Left kidney (tissue), 2 donors: Measurements from ENCODE around the gene MEIOB. TPM values are rescaled to one million over a fixed set of nuclear protein-coding genes. Genes with fewer than 3 reads are reported as not detected.
"Not testable (repeated sequence)": the region's sequence is repeated elsewhere in the genome, so short reads cannot be mapped to it uniquely, and the experiment has no call there.

ENCODE experiments used
- DNase-seq: peaks from one replicate; pipeline ENCODE4 v3.0.0-alpha.2; 2013
- polyA plus RNA-seq: library from polyadenylated mRNA; unstranded; fragments of 120-200 nt; gene quantifications from one replicate; pipeline ENCODE4 v1.2.1, GENCODE V29; 2013; ENCODE audit not compliant: insufficient read length

The MEIOB gene
- polyA plus RNA-seq, 1 donor: 3.2 TPM

DNA sequence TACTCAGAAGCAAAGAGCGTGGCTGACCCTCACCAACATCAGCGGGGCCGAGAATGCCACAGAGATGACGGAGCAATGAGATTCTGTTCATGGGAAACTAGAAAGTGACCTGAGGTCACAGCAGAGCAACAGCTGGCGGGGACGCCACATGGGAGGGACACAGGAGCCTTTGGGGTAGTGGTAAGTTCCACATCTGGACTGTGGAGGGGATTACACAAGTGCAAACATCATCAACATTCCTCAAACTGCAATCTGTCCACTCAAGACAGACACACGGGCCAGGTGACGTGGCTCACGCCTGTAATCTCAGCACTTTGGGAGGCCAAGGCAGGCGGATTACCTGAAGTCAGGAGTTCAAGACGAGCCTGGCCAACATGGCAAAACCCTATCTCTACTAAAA lies 56.5 kb downstream of the MEIOB start:
- no peak for DNase-seq

DNA sequence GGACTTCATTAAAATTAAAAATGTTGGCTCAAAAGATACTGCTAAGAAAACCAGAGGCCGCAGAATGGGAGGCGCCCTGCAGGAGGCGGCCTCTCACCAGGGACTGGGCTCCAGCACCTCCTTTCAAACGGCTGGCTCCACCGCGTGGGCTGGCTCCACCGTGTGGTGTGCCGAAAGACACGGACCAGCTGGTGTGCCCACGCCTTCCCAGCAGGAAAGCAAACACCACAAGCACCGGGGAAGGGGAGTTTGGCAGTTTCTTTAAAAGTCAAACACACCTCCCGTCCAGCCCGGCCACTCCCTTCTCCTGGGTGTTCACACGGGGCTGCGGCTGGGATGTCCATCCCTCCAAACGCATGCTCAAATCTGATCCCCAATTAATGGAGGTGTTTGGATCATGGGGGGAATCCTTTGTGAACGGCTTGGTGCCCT lies 59.2 kb downstream of the MEIOB start:
- no peak for DNase-seq

DNA sequence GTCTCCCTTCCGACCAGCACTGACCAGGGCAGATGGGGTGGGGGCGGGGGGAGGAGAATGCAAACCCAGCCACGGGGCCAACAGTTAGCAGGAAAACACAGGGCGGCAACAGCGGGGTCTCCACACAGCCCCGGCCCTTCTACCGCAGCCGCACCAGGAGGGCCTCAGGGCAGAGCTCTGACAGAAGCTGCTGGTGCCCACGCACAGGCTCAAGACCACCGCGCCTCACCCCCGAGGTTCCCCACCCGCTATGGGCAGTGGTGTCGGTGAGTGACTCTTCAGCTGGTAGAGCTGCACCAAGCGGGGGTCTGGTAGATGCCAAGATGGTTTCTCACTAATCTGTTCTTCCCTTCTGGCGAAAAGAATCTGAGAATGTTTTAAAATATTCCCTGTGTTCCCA lies 61.4 kb downstream of the MEIOB start:
- no peak for DNase-seq

DNA sequence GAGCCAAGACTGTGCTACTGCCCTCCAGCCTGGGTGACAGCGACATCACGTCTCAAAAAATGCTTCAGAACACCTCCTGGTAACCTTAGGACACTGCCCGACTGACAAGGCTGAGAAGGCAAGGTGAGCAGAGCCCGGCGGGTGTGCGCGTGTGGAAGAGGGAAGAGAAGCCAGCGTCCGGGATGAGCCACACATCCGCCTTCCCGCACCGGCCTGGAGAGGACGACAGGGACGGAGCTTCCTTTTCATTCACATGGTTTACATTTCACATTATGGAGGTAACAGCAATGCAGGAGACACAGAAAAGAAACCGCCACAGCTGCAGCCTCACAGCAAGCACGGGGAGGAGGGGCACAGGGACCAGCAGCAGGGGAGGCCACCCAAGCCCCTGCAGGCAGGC lies 61.9 kb downstream of the MEIOB start:
- no peak for DNase-seq

DNA sequence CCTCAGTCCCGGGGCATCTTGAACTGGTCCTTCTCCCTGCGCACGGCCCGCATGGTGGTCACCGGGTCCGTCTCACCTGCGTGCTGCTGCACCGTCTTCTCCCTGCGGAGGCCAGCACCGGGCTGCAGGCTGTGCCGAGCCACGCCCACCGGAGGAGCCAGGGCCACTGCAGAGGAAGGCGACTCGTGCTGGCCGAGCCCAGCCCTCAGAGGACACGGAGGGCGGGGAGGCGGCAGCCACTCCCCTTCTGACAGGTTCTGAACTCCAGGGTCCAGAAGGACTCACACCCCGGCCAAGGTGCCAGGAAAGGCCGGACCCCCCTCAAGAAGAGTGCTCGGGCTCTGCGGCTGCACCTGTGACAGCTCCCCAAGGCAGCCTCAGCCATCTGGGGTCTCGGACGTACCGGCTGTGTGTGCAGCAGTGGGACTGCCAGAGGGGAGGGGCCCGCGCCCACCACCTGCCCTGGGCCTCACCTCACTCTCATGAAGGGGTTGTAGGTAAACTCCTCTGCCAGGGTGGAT lies 62.6 kb downstream of the MEIOB start:
- no peak for DNase-seq

DNA sequence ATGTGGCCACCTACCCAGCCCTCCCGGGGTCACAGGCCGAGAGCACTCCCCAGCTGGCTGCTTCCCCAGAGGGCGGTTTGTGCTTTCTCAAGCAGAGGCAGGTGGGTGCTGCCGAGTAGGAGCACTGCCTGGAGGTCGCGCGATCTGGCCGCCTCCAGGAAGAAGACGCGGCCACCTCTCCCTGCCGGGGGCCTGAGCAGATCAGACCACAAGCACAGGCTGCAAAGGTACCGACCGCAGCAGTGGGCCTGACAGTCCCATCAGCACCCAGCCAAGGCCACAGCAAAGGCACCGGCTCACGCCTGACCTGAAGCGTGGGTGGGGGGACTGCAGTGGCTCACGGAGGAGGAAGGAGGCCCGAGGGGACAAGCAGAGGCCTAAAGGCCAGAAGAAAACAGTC lies 63.3 kb downstream of the MEIOB start:
- DNase-seq: no peak

DNA sequence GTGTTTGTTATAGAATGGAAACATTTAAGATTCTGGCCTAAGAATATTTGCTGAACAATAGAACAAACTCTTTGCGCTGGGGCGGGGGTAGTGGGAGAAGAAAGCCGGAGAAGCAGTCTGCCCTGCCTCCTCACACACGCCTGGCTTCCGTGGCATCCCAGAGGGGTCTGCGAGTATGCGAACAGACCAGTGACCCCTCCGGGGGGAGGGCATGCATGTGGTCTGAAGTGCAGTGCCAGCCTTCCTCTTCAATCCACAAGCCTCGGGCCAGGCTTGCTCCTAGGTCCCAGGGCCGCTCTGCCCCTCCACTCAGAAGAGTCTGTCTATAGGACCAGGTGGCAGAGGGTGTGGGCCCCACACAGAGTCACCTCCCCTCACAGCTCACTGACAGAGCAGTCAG lies 64.3 kb downstream of the MEIOB start:
- DNase-seq: no peak

DNA sequence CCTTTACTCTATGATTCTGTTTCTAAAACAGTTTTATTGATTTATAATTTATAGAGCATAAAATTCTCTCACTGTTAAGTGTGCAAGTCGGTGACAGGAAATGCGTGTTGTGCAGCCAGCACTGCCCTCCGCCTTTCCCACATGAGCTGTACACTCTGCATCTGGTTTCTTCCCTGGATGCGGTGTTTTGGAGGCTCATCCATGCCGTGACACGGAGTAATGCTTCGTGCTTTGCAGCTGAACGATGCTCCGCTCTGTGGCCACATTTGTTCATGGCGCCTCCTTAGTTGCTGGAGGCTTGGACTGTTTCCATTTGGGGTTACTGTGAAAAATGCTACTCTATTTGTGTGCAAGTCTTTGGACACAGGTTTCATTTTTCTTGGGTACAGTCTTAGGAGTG lies 71.3 kb downstream of the MEIOB start:
- no peak for DNase-seq

DNA sequence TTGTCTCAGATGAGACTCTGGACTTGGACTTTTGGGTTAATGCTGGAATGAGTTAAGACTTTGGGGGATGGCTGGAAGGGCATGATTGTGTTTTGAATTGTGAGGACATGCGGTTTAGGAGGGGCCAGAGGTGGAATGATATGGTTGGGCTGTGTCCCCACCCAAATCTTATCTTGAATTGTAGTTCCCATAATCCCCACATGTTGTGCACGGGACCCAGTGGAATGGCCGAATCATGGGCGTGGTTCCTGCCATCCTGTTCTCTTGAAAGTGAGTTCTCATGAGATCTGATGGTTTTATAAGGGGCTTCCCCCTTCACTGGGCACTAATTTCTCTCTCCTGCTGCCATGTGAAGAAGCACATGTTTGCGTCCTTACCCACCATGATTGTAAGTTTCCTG lies 72.7 kb downstream of the MEIOB start:
- DNase-seq: not testable (repeated sequence)

DNA sequence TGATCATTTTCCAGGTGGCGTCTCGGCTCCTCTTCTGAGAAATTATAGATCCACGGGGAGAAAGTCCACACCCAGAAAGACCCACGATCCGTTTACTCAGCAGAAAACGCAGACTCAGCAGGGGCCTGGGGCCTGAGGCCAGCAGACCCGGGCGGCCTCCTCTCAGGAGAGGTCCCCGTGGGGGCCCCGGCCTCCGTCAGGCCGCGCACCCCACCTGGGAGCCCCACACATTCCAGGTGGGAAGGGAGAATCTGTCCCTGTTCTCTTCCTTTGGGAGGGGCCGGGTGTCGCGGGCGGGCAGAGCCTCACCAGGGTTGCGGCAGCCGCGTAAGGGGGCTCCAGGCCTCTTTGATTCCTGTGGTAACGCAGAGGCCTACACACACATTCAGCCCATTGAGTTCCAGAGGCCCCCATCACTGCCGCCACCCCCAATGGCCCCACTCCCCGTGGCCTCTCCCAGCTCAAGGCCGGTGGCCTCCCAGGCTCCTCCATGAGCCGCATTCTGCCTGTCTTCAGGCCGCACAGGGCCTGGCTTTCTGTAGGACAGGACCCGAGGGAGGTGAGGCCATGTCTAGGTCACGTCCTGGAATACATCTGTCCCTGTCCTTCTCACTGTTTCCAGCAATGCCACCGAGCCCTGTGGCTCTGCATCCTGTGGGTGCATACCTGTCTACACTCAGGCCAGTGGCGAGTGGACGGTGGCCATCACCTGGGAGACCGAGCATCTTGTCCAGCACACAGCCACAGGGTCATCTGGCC lies 76.9 kb downstream of the MEIOB start:
- no peak for DNase-seq

DNA sequence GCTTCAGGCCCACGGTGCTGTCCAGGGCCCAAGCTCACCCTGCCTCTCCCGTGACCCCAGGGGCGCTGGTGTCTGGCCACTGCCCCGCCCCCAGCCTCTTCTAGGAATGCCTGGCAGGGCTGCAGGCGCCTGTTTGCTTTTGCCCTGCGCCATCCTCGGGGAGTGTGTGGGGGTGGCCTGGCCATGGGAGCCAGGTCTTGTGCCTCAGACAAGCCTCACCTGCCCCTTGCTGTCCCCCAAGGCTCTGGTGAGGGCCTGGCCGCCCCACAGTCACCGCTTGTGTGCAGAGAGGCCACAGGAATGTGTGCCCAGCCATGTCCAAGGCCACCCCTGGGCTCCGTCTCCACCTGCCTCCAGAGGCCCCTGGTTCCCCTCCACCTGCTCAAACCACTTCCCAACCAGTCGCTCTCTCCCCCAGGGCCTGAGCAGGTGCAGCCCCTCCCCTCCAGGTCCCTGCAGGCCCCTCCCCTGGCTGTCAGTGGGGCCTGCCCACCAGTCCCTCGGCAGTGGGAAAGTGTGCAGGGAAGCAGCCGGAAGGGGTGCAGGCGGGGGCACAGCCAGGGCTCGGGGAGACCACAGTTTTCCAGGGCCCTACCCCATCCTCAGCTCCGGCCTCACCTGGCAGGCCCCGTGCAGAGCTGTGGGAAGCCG lies 77.6 kb downstream of the MEIOB start:
- no peak for DNase-seq

DNA sequence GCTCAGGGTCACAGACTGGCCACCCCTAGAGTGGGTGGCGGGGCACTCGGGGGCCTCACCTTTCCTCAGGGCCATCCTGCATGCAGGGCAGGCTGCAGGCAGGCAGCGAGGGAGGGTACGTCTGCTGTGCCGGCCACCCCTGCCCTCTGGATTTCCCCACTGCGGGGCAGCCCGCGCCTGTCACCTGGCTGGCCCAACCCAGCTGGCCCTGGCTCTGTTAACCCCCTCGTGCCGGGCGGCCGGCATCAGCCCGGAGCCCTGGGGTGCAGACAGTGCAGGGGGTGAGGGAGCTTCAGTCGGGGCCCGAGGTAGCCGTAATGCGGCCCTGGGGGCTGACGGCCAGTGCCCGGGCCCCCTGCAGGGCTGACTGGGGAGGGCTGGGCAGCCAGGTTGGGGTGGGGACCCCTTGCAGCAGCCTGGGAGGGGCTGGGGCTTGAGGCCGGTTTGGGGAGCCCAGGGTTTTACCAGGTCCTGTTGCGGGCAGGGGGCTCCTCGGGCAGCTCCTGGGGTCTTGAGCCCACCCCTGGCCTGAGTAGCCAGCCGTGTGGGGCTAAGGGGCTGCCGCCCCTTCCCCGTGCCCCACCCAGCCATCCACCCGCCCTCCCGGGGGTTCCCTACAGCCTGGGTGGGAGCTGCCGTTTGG lies 78.3 kb downstream of the MEIOB start, which contains the start of gene IGFALS:
TSS of gene IGFALS (minus strand) at position 128 of the 643 bp plus-strand sequence. CDS start at position 75, 53 bp downstream.
- DNase-seq: no peak

DNA sequence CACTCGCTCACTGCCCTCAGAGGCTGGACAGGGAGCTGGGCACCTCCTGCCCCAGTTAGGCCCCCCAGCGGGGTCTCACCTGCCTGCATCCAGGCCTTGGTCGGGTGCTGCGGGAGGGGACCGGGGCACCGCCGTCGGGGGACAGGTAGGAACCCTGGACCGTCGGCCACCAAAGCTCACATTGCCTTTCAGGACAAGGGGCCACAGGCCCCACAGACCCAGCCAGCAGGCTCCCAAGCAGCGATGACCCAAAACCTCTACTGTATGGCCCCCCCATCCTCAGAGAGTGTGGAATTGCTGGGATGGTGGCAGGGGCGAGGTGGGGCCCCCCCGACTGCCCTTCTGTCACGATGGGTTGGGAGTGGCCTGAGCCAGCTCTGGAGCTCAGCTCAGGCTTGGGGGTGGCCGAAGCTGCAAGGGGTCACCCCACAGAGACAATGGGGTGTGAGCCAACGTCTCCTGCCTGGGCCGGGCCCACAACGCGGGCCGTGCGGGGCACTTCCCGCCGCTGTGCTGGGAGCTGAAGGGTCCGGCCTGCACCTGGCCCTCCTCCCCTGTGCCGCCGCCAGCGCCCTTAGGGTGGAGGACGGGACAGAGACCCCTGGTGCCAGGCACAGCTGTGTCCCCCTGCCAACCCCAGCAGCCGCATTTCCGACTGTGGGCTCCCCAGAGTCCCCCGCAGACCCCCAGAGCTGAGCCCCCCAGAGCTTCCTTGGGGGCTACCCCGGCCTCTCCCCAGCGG lies 79.0 kb downstream of the MEIOB start:
- no peak for DNase-seq

DNA sequence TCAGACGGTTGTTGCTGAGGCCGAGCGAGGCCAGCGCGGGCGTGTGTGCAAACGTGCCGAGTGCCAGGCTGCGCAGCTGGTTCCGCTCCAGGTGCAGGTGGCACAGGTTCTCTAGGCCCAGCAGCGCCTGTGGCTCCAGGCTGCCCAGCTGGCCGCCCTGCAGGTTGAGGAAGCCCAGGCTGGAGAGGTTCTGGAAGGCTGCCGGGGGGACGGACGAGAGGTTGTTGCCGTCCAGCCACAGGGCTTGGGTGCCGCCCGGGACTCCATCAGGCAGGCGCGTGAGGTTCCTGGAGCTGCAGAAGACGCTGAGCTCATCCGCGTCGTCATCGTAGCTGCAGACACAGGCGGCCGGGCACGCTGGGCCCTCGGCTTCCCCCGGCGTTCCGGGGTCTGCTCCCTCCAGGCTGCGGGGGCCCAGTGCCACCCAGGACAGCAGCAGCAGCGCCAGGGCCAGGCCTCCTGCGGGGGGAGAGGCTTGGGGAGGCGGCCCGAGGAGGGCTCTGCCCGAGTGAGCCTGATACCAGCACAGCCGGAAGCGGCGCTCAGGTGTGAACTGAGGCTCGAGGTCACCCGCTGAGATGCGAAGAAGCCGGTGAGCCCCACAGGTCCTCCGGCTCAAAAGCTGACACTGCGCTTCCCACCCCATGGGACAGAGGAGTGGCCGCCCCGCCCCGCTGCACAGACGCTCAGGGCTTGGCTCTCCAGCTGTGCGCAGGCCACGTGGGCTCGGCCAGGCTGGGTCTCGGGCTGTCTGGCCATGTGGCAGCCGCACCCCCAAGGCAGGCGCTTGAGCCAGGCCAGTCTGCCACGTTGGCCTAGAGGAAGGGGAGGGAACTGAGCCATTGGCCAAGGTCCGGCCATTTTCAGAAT lies 79.8 kb downstream of the MEIOB start:
- no peak for DNase-seq

DNA sequence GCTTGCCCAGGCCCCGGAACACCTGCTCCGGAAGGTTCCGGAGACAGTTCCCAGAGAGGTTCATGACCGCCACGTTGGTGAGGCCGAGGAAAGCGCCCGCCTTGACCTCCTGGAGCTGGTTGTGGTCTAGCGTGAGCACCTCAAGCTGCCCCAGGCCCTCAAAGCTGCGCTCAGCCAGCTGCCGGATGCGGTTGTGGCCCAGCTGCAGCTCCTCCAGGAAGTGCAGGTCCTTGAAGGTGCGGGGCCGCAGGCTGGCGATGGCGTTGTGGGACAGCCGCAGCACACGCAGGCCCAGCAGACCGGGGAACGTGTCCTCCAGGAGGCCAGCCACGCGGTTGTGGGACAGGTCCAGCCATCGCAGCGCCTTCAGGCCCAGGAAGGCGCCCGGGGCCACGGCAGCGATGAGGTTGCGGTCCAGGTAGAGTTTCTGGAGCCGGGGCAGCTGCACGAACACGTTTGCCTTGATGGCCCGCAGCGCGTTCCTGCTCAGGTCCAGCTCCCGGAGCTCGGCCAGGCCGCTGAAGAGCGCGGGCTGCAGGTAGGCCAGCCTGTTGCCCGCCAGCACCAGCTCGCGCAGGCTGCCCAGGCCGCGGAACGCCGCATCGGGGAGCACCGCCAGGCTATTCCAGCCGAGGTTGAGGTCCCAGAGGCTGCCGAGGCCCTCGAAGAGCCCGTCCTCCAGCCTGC lies 80.6 kb downstream of the MEIOB start:
- DNase-seq: no peak

DNA sequence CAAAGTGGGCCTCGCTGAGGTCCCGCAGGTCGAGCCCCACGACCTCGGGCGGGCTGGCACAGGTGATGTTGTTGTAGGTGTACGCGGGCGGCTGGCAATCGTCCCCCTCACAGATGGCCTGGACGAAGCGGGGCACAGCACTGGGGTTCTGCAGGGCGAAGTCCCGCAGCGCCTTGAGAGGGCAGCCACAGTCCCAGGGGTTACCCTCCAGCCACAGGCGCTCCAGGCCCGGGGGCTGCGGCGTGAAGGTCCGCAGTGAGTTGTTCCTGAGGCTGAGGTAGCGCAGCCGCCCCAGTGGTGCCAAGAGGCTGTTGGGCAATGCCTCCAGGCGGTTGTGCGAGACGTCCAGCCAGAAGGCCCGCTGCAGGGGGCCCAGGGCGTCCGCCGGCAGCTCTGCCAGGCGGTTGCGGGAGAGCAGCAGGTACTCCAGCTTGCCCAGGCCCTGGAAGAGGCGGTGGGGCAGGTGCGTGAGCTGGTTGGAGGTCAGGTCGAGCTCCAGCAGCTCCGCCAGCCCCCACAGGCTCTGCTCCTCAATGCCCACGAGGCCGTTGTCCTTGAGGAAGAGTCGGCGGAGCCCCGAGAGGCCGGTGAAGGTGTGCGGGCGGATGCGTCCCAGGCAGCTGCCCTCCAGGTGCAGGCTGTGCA lies 81.2 kb downstream of the MEIOB start:
- no peak for DNase-seq

DNA sequence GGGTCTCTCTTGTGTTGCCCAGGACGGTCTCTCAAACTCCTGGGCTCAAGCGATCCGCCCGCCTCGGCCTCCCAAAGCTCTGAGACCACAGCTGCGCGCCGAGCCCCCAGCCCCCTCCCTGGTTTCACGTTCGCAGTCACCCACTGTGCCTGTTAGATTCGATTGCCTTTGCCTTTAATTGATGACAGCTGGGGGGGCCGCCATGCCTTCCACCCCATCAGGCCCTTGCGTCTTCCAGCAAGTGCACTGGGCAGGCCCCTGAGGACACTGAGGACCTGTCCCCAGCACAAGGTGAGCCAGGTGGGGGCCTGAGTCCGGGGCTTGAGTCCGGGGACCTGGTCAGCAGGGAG lies 81.7 kb downstream of the MEIOB start:
- no peak for DNase-seq

DNA sequence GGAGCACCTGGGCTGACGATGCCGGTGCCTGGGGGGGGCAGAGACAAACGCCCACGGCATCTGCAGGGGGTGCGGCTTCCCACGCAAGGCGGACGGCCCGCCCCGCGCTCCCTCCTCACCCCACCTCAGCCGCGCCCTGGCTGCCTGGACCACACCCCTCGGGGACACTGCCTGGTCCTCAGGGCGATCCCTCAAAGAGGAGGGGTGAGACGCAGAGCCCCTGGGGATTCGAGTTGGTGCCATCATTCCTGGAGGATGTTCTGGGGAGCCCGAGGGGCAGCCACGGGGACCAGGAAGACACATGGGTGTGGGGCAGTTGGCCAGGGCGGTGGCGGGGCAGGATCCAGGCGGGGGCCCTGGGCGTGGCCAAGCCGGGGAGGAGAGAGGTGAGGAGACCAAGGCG lies 82.3 kb downstream of the MEIOB start:
- DNase-seq: no peak

DNA sequence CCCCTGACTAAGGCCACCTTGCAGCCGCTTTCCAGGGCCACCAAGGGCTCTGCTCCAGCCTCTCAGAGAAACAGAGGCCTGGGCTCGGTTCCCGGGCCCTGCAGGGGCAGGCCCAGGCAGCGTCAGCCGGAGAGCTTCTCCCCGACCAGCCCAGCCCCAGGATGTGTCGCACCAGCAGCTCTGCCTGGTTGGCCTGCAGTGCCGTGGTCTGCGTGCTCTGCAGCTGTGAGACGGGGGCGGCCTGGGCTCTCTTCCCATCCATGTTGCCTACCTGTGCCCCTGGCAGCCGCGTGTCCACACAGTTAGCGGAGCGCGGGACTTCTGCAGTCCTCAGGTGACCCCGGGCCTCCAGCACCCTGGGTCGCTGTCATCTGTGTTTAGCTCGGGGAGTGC lies 83.3 kb downstream of the MEIOB start:
- no peak for DNase-seq

DNA sequence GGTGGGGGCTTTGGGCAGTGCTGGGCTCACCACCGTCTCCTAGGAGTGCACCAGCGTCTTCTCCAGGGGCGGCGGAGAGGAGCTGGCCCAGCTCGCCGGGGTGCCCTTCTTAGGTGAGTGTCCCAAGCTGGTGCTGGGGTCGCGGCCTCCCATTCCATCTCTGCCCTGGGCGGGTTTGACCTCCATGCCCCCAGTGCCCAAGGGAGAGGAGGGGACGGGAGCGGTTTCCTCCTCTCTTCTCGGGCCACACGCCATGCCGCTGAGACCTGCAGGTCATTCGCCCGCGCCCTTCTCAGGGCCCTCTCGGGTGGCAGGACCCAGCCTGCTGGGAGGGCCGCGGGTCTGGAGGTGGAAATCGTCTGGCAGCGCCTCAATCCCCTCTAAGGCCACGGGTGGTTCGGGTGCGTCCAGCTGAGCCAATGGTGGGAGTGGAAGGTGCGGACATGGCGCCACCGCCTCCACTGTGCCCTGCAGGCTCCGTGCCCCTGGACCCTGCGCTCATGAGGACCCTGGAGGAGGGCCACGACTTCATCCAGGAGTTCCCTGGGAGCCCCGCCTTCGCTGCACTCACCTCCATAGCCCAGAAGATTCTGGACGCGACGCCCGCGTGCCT lies 83.8 kb downstream of the MEIOB start:
- no peak for DNase-seq
